ENCODE results near the gene KRT80.
A peak's percentile ranks its signal among the peaks of the same experiment; 100 is the strongest.

KRT80 gene

DNA sequence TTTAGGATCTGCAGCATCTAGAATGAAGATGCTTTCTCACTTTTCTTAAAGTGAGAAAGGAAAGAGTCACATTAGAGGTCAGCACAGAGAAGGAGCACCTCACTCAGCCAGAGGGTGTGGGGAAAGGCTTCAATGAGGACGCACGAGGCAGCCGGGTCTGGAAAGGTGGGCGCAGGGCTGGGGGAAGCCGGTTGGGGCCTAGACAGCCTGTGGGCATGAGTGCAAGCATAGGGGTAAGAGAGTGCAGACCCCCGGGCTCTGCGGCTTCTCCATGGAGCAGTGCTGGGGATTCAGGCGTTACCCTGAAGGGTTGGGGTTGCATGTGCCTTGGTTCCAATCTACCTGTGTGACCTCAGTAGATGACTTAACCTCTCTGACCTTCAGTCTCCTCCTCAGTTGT, 49.9 kb downstream of the KRT80 start:
- no peak for DNase-seq

DNA sequence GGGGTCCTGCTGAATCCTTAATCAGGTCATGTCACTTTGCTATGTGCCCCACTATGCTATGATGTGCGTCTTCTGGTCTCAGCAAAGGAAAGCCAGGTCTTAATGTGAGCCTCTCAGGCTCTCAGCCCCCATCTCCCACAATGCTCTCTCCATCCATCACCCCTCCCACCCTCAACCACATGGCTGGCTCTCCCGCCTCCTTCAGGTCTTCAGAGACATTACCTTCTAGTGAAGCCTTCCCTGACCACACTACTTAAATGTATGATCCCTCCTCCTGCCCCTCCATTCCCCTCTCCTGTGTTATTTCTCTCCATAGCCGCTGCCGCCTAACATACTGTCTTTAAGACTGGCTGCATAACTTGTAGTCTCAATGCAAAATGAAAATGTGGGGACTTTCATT, 50.5 kb downstream of the KRT80 start:
- no peak for DNase-seq

DNA sequence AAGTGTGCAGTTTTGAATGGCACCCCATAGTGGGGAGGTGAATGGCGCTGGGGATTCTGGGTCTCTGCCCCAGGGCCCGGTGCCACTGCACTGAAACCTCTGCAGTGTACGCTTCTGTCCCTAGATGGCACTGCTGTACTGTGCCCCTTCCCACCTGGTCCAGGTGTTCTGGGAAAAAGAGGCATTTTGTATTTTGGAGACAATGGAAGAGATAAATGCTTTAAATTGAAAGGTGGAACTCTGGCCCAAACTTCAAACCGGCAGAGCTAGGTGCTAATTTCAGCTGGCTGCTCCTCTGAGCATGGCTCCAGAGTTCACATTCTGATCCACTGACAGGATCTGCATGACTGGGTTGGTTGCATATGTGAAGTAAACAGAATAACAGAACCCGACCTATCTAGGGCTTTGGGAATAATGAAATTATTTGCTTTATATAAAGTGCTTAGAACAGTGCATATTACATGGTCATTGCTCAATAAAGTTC, 52.2 kb downstream of the KRT80 start:
- no peak for DNase-seq

DNA sequence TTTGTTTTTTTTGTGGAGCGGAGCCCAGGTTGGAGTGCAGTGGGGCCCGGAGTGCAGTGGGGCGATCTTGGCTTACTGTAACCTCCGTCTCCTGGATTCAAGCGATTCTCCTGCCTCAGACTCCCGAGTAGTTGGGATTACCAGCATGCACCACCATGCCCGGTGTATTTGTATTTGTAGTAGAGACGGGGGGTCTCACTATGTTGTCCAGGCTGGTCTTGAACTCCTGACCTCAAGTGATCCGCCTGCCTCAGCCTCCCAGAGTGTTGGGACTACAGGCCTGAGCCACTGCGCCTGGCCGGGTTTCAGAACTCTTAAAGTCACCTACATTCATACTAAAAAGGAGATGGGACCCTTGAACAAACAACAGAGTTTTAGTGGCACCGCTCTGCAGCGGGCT, 52.7 kb downstream of the KRT80 start:
- DNase-seq, result no peak

DNA sequence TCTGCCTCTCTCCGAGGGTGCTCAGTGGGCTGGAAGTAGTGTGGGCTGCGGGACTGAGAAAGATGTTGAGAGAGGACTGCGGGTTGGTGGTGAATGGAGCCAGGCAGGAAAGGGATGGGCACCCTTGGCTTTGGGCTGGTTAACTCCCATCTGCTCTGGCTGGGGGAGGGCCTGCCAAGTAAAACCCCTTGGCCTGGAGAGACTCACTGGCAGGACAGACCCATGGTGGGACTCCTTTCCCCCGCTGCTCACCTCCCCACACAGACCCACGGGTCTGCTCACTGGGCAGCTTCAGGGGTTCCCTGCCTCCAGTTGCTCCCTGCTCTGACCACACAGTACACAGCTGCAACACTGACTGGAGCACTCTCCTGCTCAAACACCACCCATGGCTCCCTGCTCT, 54.1 kb downstream of the KRT80 start:
- DNase-seq, result no peak

DNA sequence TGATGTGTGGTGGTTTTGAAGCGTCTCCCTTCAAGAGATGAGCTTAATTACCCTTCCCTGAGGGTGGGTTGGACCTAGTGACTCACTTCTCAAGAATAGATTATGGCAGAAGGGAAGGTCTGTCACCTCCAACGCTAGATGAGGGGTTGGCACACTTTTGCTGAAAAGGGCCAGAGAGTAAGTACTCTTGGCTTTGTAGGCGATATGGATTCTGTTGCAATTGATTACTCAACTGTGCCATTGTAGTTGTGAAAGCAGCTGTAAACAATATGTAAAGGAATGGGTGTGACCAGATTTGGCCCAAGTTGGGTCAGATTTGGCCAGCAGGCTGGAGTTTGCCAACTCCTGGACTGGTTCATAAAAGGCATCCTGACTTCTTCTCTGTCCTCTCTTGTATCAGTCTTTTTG, 59.1 kb downstream of the KRT80 start:
- no peak for DNase-seq

DNA sequence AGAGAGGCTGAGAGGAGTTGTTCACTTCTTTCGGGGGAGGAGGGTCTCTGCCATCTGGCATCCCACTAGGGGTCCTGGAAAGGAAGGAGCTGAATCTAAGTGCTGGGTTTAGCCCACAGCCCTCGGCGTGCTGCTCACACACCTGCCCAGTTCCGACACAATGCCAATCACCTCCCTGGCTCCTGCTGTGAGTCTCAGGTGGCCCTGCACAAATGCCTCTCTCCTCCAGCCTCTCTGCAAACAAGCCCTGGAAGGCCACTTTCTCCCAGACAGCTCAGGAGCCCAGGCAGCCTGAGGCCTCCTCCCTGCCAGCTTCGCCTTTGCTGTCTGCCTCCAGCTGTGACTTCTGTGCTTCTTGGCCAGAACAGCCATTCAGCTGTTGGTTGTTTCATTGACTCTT, 61.1 kb downstream of the KRT80 start:
- DNase-seq, result no peak

DNA sequence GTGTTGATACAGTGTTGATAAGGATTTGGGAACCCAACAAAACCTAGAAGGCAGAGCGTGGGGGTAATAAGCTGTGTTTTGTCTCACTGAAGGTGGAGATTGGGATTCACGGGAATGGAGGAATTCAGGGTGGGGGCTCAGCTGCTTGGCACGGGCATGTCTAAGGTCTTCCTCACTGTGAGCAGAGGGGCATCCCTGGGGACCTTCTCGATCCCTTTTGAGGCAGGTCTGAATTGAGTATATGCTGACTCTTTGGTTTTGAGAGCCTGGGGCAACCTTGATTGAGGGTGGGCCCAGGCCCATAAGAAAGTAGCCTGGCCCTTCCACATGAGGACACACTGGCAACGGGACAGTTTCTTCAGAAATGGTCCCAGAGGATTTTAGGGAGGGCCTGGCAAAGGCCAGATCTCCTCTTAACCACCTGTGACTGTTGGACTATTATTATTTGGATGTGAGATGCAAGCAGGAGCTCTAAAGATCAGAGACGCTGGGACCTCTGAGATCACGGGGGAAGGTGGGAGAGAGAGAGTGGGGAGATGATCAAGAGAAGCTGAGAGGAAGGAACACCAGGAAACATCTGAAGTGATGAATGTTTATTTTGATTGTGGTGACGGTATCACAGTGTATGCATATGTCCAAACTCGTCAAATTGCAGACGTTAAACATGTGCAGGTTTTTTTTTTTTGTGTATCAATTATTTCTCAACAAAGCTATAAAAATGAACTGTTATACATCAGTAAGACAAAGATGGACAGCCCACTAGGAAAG, 63.9 kb downstream of the KRT80 start:
- DNase-seq, result no peak

DNA sequence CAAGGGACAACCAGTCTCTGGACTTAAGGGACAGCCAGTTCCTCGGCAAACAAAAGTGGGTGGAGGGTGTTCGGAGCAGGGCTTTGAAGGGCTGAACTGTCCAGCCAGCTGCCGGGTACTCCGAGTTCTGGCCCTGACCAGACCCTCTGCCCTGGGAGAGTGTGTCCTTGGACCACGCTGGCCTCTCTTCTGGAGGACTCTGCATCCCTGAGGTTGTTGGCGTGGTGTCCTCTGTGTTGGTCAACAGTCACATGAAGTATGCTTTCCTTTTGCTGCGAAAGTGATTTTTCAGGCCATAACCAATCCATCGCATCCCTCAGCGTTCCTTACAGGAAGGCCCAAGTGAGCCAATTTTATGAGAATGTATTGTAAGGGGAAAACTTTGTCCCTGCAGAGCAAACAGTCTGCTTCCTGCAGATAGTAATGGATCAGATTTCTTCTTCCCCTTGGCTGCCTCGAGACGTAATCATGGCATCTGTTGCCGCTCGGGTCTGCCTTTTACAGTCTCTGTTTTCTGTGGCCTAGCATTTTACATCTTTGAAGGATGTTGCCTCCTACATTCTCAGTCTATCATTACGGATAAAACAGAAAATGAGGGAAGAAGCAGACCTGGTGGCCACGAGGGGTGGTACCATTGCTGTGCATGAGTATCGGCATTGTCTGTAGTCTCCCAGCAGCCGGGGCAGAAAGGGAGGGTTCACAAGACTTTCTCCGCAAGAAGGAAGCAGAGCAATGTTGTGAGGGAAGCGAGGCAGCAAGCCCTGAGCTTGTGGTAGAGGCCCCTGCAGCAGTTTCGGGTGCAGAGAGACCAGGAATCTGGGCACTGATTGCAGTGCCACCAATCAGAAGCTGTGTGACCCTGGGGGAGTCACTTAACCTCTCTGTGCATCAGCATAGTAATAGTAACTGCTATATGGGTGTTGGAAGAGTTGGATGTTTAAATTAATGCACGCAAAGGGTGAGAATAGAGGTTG, 64.9 kb downstream of the KRT80 start:
- no peak for DNase-seq

DNA sequence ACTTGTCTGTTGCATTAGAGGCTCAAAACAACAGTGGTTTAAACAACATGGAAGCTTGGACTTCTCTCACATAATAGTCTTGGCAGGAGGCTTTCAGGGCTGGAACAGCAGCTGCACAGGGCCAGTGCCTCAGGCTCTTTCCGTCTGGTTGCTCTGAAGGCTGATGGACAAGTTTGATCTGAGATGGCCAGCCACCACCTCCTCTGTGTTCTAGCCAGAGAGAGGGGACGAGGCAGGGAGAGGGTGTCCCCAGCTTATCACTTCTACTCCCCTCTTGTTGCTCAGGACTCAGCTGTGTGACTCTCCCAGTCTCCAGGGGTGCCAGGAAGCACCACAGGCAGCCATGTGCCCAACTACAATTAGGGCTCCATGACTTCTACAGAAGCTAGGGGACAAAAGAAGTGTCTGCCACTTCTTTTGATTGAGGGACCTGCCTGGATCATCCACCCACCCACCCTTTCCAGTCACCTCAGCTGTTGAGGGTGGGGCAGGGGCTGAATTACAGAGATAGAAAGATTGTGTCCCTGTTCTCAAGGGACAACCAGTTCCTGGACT, 65.7 kb downstream of the KRT80 start:
- DNase-seq, result no peak

DNA sequence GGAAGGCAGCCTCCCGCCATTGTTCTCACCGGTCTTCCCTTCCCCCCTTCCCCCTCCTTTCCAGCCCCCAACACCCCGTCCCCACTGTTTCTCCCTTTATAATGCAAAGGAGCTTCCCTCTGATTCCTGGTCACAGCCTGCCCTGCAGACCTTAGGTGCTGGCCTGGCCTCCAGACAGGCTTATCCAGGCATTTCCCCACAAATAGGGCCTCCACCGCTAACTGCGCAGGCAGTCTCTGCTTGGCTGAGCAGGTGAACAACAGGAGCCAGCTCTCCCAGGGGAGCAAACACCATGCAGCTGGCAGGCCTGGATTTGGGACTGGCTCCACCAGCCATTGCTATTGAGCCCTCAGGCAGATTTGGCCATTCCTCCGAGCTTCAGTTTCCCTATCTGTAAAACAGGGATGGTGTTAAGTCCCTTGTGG, 66.3 kb downstream of the KRT80 start:
- DNase-seq, result no peak

DNA sequence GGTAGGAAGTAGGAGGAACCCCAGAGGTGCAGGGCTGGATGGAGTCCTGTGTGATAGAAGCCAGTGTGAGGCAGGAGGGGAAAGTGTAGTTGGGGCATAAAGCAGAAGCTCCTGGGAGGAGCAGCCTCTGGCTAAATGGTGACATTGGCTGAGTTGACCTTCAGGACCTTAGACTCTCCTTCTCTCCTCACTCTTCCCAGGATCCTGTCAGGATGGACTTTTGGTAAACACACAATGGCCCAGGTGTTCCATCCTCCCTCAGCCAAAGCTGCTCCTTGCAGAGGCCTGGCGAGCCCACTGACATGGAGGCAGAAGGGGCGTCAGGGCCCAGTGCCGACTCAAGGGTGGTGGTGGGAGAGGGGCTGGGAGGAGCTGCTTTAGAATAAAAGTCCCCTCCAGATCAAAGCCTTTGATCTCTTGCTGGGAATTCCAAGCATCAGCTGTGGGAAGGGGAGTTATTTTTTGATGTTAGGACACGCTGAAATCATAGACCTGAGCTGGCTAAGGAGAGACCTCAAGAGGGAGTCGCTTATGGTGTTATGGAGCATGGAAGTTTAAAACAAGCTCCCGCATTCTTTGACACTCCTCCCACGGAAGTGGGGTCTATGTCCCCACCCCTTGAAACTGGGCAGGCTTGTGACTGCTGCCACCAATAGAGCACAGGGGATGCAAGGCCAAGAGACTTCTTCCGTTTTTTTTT, 68.2 kb downstream of the KRT80 start:
- DNase-seq, result no peak

DNA sequence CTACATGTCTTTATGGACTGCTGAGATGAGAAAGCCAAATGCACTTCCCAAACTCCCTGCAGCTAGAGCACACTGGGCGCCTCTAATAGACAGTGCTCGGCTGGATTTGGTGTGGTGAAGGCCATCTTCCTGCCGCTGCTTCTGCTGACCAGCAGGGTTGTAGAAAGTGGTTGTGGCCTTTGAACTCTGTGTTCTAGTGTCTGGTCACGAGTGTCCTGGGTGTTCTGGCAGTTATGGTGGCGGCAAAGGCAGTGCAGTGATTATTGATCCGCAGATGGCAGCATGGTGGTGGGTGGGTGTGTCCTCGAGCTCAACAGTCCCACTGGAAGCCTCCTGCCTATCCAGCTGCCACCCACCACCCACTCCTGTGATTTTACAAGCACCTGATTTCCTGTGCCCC, 68.9 kb downstream of the KRT80 start:
- DNase-seq, result no peak

DNA sequence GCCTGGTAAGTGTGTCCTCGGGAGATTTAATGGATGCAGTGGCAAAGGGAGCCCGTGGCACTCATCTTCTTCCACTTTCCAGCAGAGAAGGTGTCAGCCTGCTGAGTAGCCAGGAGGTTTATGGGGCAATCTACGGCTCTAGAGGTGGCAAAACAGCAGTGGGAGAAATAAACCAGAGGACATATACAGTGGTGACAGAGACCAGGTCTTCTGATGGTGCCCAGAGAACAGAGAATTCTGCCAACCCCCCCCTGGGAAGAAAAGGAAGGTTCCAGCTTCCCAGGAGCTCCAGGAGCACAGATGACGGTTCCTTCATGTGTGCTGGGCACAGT, 69.3 kb downstream of the KRT80 start:
- no peak for DNase-seq

DNA sequence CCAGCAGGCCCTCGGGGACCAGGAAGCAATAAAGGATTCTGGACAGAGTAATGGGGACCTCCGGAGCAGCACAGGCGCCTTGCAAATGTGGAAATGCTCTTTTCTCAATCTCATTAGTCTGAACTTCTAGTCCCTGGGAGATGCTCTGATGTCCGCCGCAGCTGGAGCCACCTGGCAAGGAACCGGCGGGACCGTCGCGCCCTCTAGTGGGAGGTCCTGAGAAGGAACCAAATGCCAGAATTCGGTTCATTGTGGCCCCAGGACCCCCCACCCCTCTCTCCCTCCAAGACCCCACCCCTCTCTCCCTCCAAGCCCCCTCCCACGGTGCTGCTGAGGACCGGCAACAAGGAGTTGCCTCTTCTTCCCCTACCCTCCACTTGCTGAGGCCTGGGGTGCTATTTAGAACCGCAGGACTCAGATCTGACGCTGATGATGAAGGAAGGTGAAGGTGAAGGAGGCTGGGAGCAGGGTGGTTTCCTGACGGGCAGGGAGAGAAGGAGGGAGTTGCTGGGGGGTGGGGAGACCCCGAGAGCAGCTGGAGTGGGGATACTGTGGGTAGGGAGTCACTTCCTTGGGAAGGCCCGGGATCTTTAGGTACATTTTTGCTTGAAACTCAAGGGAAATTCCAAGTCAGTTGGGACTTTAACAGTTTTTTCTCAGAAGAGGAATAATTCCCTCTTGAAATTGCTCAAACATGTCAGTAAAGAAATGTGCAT, 69.8 kb downstream of the KRT80 start:
- DNase-seq, result peak in 40 of 58 donors; percentile 2 to 67 (median 16)

DNA sequence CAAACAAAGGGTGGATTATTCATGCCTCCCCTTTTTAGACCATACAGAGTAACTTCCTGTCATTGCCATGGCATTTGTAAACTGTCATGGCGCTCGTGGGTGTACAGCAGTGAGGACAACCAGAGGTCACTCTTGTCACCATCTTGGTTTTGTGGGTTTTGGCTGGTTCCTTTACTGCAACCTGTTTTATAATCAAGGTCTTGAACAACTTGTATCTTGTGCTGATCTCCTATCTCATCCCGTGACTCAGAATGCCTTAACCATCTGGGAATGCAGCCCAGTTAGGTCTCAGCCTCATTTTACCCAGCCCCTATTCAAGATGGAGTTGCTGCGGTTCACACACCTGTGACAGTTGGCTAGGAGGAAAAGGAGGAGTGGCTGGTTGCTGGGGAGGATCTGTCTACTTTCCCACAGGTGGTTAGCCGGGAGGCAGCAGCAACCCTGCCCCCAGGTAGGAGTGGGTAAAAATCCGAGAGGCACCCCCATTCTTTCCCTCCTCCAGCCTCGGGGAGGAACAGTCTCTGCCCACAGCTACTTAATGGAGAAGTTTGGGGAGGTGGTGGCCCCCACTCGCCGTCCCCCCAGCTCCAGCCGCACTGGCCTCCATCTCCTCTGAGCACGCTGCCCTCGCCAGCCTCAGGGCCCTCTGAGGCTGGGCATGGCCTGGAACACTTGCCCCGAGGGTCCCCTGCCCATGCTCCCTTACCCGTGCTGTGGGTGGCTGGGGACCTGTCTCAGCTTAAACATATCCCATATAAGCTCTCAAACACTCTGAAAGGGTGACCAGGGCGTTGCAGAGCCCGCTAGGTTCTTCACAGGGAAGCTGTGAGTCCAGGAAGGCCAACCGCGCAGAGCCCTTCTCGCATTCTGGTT, 70.6 kb downstream of the KRT80 start:
- DNase-seq, result no peak

DNA sequence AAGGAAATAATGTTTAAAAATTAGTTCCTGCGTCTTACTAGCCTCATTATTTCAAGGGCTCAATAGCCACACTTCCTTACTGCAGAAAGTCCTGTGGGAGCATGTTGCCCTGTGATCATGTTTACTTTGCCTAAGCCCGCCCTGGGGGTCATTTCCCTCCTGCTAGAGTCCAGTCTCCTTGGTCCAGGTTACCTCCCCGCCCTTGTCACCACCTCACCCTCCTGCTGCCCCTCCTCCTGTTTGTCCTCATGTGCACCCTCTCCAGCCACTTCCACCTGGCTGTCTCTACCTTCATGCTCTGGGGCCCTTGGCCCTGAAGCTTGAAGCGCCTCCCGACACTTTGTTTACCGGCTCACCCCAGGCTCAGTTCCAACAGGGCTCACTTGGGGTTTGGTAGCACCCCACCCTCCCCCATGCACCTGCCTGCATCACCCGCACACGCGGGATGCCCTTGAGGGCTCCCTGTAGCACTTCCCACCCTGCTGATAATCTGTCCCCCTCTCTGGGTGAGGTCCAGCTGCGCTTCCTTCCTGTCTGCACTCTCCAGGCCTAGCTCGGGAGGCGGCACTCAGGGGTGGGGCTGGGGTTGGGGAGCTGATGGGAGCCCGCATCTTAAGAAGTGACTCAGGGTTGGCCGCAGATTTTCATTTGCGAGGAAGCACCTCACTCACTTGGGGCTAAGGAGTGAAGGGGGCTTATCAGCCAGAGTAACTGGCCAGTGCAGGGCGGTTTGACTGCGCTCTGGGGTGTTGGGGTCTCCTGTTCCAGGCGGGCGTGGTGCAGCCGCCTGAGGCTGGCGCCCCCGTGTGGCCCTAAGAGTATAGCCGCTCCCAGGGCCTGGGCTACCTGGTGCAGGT, 72.2 kb downstream of the KRT80 start:
- no peak for DNase-seq
